Psoas muscle (tissue), 8 donors: ENCODE measurements around the gene GRAMD1B. TPM values are rescaled to one million over a fixed set of nuclear protein-coding genes. Genes with fewer than 3 reads are reported as not detected.

Experiments used
- ATAC-seq, 4 donors: fragments of 200-7000 bp; cut with Tn5 transposase; one replicate each; pipeline ENCODE4 v1.9.1; 2020; ENCODE audit warnings: moderate library complexity in 3 of 4, mild to moderate bottlenecking in 2 of 4
- DNase-seq, 2 donors: peaks; one replicate each; pipeline ENCODE4 v3.0.0-alpha.2; 2020
- H3K27ac ChIP-seq: fragments of 200-600 bp; one replicate; pipeline ENCODE4 v1.8.0; 2022
- H3K27me3 ChIP-seq, 3 donors: fragments of 200-600 bp in 1 of 3; one replicate each; pipeline versions ENCODE4 v1.6.1 to v1.8.0; 2013 to 2022; ENCODE audit warnings: low read length in 2 of 3, mild to moderate bottlenecking in 2 of 3, moderate library complexity in 1 of 3; ENCODE audit not compliant: insufficient read depth in 3 of 3
- H3K36me3 ChIP-seq, 2 donors: fragments of 200-600 bp in 1 of 2; one replicate each; pipeline versions ENCODE4 v1.6.1 to v1.8.0; 2013 to 2022; ENCODE audit warnings: low read depth in 1 of 2, mild to moderate bottlenecking in 1 of 2, moderate library complexity in 1 of 2; ENCODE audit not compliant: insufficient read depth in 1 of 2
- H3K4me1 ChIP-seq: fragments of 200-600 bp; one replicate; pipeline ENCODE4 v1.8.0; 2022
- H3K4me3 ChIP-seq: fragments of 200-600 bp; one replicate; pipeline ENCODE4 v1.8.0; 2022; ENCODE audit warnings: mild to moderate bottlenecking
- H3K9me3 ChIP-seq: fragments of 200-600 bp; one replicate; pipeline ENCODE4 v1.8.0; 2022
- WGBS, 3 donors: extraction: QIAGEN DNeasy Blood & Tissue Kit; methylation state at CpG; one replicate each; pipeline versions ENCODE4 v1.1.6 to v1.1.7; 2013; 5-methylcytosine and 5-hydroxymethylcytosine counted together
- intact Hi-C, 2 donors: fragments of 100-400 bp; cut with DNase I; formaldehyde crosslinking; loops; one replicate each; pipeline versions ENCODE4 v1.11.0 to v1.14.2; 2022
- polyA plus RNA-seq, 3 donors: library from polyadenylated mRNA; stranded (reverse); fragments of 200-250 nt; gene quantifications; one replicate each; pipeline ENCODE4 v1.2.3, GENCODE V29; 2013
- total RNA-seq, 4 donors: library from RNA; stranded (reverse); fragmentation: NEBNext Ultra II Directional in 2 of 4; extraction: Animal tissue kit (Norgen Biotek cat#: 25700) in 2 of 4; gene quantifications; one replicate each; pipeline versions ENCODE4 v1.2.1 to v1.2.4, GENCODE V29; 2021 to 2023
- TF ChIP-seq, protein P1 (sequence below): fragments of 200-600 bp; IDR thresholded peaks from one replicate; pipeline ENCODE4 v1.8.0; 2022; ENCODE audit warnings: antibody characterized with exemption
- donor health status: healthy with polysubstance abuse.
- donor health status: DM: no; HTN: no; CAD: no; lungs with moderate emphysema.
- donor health status: Bipolar disorder and iron deficiency.
- donor health status: healthy.
- donor health status: DM: yes; HTN: yes; CAD: no.
- donor health status: DM: no; HTN: no; CAD: no.
- donor health status: DM: no; HTN: no; CAD: no.
- donor health status: DM: yes; HTN: yes; CAD: no.

GRAMD1B gene
- total and polyA plus RNA-seq, 7 donors = 0.67 to 24.0 (median 6.8) TPM

DNA sequence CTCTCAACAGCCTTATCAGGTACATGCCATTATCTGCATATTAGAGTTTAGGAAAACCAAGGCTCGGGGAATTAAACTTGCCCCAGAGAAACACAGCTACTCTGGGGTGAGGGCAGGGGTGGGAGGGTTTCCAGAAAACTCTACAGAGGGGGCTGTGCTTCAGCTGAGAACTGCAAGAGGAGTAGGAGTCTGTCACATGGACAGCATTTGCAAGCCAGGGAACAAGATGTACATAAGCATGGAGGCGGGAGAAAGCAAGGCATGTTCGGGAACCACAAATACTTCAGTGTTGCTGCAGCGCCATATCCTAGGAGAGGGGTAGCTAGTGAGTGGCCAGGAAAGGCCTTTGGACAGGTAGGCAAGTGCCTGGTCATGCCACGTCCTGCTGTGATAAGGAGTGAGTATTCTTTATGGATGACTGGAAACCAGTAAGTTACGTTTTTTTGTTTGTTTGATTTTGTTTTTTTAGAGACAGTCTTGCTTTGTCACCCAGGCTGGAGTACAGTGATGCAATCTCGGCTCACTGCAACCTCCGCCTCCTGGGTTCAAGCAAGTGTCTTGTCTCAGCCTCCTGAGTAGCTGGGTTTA, 57.2 kb downstream of the GRAMD1B start:
- H3K27me3 ChIP-seq = no peaks in the 10 kb centered on the region
- H3K27ac ChIP-seq = no peak overlapping the region
- ATAC-seq (no peak), DNase-seq (no peak)
- no peaks in the 10 kb centered on the region for H3K4me1 ChIP-seq
- H3K36me3 ChIP-seq = no peaks in the 10 kb centered on the region
- WGBS, 3 donors = 85 to 93% (median 89%) methylated on average over 8 of the region's 8 CpGs
- TF ChIP-seq, protein P1, sequence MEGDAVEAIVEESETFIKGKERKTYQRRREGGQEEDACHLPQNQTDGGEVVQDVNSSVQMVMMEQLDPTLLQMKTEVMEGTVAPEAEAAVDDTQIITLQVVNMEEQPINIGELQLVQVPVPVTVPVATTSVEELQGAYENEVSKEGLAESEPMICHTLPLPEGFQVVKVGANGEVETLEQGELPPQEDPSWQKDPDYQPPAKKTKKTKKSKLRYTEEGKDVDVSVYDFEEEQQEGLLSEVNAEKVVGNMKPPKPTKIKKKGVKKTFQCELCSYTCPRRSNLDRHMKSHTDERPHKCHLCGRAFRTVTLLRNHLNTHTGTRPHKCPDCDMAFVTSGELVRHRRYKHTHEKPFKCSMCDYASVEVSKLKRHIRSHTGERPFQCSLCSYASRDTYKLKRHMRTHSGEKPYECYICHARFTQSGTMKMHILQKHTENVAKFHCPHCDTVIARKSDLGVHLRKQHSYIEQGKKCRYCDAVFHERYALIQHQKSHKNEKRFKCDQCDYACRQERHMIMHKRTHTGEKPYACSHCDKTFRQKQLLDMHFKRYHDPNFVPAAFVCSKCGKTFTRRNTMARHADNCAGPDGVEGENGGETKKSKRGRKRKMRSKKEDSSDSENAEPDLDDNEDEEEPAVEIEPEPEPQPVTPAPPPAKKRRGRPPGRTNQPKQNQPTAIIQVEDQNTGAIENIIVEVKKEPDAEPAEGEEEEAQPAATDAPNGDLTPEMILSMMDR = no peak
- intact Hi-C loops = no loop called here
- no peak overlapping the region for H3K4me3 ChIP-seq
- H3K9me3 ChIP-seq = no peaks in the 10 kb centered on the region

DNA sequence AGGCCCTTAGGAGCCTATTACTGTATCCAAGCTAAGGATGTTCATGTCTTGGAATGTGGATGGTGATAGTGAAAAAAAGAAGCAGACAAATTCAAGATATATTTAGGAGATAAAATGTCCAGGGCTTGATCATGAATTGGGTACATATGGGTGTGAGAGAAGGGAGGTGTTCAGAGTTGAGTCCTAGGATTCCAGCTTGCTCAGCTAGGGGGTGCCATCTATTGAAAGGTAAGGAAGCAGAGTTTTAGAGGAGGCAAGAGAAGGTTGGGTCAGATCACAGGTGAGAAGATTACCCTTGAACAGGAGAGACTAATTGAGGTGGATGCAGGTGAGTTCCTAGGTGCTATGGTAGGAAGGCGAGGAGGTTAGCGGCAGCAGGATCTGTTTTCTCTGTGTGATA, 60.5 kb downstream of the GRAMD1B start:
- TF ChIP-seq, protein P1 = no peak
- ATAC-seq = no peak
- intact Hi-C loops = no loop called here
- DNase-seq = no peak
- 97 to 100% (median 98%) methylated on average over 2 of the region's 2 CpGs for WGBS, 3 donors
- Histone ChIP-seq H3K9me3 (no peaks in the 10 kb centered on the region), H3K36me3 (no peaks in the 10 kb centered on the region), H3K4me1 (no peaks in the 10 kb centered on the region), H3K4me3 (no peak overlapping the region), H3K27me3 (no peaks in the 10 kb centered on the region), H3K27ac (no peak overlapping the region)

DNA sequence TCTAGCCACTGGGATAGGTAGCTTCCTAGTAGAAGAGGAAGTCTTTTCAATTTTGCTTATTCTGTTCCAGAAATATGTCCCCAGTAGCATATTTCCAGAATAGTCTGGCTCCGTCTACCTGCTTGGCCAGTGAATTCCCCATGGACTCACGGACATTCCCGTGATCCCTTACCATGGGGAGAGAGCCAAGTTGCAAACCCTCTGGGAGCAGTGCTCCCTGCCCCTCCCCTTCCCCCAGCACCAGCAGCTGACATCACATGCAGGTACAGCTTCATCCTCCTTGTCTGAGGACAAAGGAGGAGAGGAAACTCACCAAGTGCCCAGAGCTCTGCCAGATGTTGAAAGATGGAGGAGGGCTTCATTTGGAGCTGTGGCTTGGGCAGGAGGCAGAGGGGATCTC, 61.2 kb downstream of the GRAMD1B start:
- ATAC-seq (no peak), DNase-seq (no peak)
- Histone ChIP-seq H3K36me3 (no peaks in the 10 kb centered on the region), H3K4me1 (no peaks in the 10 kb centered on the region), H3K4me3 (no peak overlapping the region), H3K9me3 (no peaks in the 10 kb centered on the region), H3K27me3 (no peaks in the 10 kb centered on the region), H3K27ac (no peak overlapping the region)
- intact Hi-C loops = no loop called here
- 59 to 64% (median 62%) methylated on average over 3 of the region's 3 CpGs for WGBS, 3 donors
- TF ChIP-seq, protein P1 = no peak

DNA sequence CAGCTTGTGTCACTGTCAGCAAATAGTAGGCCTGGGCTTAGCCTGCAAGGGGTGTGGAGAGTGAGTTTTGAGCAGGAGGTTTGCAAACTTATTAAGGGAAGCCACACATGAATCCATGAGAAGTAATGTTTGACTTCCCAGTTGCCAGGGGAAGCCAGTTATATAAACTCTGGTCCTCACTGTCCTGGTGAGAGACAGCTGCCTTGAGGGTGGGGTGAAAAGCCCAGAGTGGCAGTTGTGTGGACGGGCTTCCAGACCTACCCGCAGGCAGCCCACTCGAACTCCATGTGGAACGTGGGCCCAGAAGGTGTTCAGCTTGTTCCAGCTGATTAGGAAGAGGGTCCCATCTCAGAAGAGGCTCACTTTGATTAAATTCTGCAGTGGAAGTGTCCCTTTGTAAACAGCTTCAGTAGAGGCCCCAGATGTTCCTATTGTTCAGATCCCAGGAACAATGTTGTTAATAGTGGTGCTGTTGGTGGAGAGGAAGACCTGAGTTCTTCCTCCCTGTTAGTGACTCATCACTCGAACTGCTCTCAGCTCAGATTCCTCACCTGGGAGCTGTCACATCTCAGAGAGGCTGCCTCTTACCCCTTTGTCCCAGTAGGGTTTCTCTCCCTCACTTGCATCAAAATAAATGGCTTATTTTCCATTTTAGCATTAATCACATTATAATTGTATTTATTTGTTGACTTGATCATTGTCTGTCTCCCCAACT, 63.4 kb downstream of the GRAMD1B start:
- Histone ChIP-seq H3K27ac (no peak overlapping the region), H3K4me3 (no peak overlapping the region), H3K4me1 (no peaks in the 10 kb centered on the region), H3K9me3 (no peaks in the 10 kb centered on the region), H3K27me3 (no peaks in the 10 kb centered on the region), H3K36me3 (no peaks in the 10 kb centered on the region)
- 68 to 73% (median 70%) methylated on average over 5 of the region's 5 CpGs for WGBS, 3 donors
- ATAC-seq (no peak), DNase-seq (no peak)
- TF ChIP-seq, protein P1 = no peak
- intact Hi-C loops = no loop called here
